UCSD-AML1 (cell line): ENCODE measurements around the gene COL21A1.

Experiments
- DNase-seq: peaks from one replicate; lab custom pipeline; 2025; ENCODE audit not compliant: unreplicated experiment; lab: John Stamatoyannopoulos, UW

COL21A1 gene

DNA sequence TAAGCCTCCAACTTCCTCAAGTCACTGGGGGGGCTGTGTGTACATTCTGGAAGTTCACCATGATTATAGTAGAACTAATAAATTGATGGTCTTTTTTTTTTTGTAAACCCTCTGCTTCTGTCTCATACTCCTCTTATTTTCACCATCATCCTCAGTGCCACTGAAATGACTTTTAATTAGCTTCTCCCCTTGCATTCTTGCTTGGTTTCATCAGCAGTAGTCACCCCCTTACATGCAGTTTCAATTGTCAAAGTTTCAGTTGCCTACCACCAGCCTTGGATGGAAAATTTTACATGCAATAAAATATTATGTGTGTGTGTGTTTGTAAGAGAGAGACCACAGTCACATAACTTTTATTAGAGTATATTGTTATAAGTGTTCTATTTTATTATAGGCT, 196.2 kb downstream of the COL21A1 start:
- DNase-seq, result no peak

DNA sequence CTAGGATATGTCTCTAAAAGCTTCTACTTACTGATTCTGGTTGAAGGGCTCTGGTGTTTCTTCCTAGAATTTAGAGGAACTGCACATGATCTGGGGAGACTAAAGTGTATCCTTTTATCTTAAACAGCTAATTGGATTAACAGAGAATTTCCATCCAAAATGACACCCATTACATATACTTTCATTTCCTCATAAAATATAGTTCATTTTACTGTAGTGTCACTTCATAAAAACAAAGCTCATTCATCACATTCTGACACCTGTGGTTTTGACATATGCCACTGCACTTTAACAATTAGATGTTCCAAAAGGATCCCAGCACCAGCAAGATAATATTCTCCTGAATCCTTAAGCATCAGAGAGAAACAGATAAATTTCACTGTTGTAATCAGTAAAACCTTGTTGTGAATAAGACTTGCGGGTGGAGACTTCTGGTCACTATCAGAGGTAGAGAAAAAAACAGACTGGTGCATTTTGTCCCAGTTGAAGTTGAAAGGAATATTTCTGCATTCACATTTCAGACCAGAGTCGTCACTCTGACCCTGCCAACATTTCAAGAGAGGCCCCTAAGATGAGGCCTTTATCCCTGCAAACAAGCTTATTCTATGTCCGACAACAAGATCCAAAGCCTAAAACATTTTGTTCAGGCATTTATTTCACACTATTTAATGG, 196.7 kb downstream of the COL21A1 start:
- DNase-seq, result no peak

DNA sequence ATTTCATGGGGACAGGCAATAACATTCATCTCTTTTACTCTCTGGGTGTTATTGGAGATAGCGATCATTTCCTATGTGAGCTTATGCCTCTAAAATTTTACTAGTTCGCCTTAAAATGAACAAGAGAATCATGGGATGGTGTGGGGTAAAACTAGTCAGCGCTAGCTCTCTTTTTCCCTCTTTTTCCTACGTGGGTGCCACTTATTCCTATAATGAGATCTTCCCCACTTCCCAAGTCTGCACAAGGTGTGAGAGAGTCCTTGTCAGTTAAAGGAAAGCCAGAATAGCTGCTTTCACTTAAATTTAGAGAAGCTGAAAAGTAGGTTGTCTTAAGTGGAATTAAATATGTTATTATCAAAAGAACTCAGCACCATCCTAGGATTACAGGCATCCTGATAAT, 198.8 kb downstream of the COL21A1 start:
- DNase-seq, result no peak

DNA sequence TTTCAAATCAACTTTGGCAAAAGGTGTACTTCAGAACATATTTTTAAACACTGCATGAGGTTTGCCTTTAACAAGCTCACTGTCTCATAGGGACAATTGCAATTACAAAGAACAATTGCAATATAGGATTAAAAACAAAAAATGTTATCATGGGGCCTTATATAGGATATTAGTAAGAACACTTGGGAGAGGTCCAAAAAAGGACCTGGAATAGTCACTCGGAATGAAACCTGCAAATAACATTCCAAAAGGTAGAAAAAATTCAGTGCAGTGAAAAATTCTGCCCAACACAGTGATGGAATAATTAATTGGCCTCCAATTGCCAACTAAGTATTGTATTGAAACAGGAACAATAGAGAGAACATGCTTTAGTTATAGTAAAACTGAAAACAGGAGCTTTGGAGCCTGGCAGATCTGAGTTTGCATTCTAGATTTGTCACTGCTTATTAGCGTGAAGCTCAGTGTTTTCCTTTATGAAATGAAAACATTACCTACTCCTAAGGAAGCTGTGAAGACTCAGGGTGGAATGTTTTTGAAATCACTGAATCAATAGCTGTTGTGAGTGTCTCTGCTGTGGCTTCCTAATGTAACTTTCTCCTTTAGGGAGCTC, 199.3 kb downstream of the COL21A1 start:
- no peak for DNase-seq

DNA sequence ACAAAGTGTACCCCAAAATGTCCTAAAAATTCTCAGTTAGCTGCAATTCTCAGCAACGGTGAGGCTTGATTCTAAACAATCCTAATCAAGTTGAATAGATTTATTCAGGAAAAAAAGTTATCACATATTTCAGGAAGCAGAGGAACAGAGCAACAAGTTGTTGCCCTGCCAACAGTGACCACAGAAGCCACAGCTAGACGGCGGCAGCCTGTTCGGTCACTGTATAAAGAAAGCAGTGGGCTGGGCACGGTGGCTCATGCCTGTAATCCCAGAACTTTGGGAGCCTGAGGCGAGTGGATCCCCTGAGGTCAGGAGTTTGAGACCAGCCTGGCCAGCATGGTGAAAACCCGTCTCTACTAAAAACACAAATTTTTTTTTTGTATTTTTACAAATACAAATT, 200.8 kb downstream of the COL21A1 start:
- DNase-seq, result peak; percentile 64

DNA sequence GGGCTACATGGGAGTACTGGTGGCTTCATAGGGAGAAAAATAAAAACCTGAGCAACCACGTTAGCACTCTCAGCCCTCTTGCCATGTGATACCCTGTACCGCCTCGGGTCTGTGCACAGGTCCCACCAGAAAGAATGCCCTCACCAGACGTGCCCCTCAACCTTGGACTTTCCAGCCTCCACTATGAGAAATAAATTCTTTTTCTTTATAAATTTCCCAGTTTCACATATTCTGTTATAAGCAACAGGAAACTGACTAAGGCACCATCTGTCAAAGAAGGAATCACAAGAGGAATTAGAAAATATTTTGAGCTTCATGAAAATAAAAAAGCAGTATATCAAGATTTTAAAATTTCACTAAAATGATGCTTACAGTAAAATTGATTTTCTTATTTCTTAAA, 203.6 kb downstream of the COL21A1 start:
- no peak for DNase-seq

DNA sequence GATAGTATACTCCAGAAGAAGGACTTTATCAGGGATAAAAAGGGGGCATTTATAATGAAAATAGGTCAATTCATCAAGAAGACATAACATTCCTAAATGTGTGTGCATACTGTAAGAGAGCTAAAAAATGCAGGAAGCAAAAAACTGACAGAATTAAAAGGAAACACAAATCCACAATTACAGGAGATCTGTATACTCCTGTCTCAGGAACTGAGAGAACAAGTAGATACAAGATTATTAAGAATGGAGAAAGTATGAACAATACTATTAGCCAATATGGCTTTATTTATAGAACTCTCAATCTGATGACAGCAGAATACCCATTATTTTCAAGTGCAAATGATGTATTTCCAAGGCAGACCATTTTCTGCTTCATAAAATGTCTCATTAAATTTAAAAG, 204.3 kb downstream of the COL21A1 start:
- DNase-seq, result no peak

DNA sequence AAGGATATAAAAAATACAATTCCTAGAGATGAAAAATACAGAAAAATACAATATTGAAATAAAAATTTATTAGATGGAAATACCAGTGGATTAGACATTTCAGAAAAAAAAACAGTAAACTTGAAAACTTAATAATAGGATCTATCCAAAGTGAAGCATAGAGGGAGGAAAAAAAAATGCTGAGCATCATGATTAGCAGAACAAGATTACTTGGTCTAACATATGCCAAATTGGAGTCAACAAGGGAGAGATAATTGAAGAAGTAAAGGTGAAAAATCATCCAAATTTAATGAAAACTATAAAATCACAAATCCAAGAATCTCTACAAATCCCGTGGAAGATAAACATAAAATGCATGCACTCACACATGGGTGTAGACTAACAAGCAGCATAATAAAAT, 205.8 kb downstream of the COL21A1 start:
- DNase-seq, result no peak

DNA sequence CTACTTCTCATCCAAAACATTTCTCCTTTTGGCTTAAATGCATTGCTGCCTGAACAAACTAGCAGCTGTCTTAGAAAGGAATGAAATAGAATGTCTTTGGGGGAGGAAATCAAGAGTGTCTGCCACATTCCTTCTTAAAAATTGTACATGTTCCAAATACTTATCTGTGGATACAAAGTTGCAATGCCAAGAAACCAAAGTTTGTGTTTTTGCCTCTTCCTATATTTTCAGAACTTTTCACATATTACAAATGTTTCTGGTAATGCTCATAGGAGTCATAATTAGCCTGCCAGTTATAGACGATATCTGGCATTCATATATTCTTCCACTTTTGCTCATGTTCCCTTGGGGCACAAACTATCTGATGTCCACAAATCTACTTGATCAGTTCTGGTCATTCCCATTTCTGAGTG, 206.5 kb downstream of the COL21A1 start:
- no peak for DNase-seq

DNA sequence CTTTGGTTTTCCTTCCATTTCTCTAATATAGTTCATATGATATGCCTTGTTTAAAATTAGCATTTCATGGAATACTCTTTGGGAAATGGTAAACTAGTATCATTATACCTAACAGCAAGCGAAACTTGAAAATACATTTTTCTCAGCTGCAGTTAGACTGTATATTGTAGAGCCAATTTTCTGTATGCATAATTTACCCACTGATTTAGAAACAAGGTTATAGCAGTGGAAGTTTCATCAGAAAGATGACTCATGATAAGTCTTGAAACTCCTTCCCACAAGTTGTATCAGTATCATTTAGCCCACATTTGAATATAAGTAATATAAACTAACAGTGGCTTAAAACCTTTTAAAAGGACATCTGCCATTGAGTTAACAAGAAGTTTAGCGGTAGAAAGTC, 207.2 kb downstream of the COL21A1 start:
- no peak for DNase-seq

DNA sequence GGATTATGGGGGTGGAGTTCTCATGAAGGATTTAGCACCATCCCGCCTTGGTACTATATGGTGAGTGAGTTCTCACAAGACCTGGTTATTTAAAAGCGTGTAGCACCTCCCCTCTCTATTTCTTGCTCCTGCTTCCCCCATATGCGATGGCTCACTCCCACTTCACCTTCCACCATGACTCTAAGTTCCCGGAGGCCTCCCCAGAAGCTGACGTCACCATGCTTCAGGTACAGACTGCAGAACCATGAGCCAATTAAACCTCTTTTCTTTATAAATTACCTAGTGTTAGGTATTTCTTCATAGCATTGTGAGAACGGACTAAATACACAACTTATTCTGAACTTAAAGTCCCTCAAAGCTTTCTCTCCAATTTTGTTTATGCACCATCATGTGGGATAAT, 208.6 kb downstream of the COL21A1 start:
- DNase-seq, result no peak

DNA sequence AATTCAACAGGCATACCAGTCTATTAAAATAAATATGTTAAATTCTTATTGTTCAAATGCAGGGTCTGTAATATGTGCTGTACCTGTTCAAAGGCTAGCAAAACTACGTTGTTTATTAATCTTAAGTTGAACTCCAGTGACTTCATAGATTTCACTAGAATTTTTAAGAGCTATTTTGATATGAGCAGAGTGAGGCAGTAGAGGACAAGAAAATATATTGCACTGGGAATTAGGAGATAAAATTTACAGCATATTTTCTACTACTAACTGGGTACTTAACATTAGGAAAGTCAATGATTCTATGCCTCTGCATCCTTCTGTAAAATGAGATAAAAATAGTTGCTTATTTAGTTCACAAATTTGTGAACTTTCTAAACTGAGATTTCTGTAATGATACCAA, 209.8 kb downstream of the COL21A1 start:
- no peak for DNase-seq

DNA sequence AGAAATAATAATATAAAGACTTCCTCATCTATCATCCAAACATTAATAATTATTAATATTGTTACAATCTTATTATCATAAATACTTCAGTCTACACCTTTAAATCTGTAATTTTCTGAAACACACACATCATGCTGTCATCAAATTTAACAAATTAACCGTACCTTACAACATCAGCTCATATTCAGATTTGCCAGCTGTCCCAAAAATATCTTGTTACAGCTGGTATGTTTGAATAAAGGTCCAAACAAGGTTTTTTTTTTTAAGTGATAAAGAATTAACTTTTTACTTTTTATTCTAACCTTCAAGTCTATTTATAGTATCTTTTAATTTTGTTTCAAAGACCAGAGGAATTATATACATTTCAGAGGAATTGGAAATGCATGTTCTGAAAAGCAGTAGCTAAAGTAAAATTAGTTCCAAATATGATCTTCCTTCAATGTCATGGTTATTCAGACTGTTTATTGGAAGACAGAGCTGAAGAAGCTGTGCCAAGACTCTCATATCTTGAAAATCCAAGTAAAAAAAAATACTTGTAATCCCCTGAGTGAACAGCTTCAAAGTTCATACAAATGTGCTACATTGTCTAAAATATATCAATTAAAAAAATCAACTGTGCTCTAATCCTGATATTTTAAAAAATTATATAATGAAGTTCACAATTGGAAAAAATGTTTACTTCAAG, 210.3 kb downstream of the COL21A1 start:
- no peak for DNase-seq

DNA sequence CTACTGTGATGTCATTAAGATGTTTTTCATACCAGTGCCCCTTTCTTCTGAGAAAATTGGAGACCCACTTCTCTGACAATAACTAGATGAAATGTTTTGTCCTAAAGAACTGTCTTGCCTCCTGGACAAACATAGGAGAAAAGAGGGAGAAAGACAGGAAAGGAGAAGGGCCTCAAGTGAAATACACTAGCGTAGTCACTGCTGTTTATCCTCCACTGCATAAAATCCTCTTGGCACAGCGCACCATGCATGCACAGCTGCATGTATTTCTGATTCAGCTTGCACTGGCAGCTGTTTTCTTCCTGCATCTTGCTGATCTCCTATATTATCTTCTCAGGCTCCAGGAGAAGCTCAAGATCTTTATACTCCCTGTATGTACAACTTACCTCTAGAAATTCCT, 214.0 kb downstream of the COL21A1 start:
- DNase-seq, result no peak

DNA sequence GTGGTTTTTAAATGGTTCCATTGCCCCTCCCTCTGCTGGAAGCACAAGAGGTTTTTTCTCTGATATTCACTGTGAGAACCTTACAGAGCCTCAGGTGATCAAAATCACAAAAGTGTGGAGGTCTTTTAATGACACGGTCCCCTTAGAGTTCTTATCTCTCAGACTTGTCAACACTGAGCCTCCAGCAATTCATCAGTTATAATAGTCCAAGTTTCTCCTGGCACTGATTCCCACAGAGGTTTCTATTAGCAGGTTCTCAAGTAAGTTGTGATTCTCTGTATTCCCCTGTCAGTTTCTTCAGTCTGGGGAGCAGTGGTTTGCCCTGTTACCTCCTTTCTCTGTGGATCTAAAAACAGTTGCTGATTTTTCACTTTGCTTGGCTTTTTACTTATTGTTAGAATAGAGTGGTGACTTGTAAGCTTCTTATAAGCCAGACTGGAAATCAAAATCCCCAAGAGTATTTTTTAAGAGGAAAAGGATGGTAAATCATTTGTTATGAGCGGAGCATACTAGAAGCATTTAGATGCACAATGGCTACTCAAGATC, 214.6 kb downstream of the COL21A1 start:
- no peak for DNase-seq

DNA sequence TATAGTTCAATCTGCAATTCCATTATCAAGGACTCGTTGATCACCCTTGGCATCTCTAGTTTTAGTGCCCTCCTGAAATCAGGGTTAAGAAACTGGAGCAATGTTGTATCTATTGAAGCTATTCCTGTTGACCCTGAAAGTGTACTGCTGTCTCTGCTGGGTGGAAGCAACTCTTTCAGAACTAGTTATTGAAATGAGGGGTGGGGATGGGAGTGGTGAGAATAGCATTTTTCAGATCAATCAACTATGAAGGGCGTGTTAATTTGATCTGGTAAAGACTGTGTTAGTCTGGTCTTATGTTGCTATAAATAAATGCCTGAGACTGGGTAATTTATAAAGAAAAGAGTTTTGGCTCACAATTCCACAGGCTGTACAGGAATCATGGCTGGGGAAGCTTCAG, 219.5 kb downstream of the COL21A1 start:
- no peak for DNase-seq

DNA sequence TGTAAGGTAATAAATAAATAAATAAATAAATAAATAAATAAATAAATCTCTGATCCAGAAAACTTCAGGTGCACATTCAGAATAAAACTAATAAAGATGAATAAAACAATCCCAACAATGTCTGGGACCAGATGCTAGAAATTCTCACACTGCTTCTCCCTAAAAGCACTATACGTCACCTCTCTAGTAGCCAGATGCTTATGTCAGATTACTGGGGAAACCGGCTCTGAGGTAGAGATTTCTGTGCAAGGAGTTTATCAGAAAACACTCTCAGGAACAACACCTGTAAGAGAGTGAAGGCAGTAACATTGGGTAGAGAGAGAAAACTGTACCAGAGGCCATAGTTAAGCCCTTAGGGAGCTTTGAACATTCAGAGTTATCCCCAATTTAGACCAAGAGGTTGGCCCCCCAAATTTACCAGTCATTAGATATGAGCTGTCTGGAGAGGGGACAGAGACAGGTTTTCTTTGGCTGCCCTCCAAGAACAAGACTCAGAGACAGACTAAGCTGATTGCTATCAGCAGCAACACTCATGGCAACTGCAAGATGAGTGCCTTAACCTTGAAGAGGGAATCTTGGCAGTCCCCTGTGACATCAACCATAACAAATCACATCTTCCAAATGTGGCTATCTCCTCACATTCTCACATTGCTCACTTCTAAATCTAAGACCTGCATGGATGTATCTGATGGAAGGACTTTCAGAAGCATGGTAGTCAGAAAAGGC, 220.8 kb downstream of the COL21A1 start:
- DNase-seq, result no peak

DNA sequence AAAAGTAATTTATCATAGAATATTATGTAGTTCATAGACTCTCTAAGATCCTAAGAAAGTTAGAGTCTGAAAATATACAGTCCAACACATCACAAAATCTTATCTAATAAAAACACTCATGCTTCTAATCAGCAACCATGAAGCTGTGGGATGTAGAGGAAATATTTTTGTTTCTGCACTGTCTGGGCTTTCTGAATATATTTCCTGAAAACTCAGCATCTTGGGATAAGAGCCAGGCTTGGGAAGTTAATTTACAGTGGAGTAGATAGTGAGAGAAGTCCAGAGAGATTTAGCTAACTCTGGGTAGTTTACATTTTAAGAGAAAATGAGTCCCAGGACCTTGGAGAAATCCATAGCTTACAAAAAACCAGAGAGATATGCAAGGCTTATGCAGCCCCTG, 221.6 kb downstream of the COL21A1 start:
- no peak for DNase-seq

DNA sequence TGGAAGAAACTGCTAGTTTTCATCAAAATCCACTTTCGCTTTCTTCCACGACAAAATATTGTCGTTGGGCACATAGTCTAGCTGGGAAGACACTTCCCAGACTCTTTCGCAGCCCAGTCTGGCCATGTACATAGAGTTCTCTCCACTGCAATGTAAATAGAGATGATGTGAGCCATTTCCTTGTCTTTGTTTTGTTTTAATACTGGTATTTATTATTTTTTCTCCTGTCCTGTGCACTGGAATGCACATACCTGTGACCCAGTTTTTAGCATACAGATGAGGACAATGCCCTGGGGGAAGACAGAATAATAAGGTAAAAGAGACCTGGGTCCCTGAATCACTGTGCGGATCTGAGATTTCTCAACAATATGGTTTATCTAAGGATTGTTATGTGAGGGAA, 222.4 kb downstream of the COL21A1 start:
- DNase-seq, result no peak

DNA sequence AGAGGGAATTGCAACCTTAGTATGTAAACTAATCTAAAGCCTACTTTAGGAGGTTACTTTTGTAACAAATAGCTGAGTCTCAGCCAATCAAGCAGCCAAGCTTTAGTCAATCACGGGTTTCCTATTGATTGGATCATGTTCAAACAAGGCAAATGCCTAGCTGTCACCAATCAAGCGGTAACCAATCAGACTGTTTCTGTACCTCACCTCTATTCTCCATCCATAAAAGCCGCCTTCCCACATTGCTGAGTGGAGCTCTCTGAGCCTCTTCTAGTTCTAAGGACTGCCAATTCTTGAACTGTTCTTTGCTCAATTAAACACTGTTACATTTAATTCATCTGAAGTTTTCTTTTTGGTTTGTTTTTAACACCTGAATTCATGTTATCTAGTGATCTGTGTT, 223.6 kb downstream of the COL21A1 start:
- no peak for DNase-seq

DNA sequence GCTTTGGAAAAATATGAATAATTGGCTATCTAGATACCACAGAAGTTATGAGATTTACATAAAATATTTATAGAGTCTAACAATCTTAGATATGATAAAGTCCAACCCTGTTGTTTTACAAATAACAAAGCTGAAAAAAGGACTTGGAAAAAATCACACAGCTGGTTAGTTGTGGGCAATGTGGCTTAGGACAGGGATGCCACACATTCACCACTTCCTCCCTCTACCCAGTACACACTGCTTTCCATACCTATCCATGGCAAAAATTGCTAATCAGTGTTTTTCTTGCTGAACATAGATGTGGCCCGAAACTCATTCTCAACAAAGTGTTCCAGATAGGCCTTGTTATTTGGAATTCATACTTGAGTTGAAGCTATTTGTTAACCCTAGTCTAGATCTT, 224.7 kb downstream of the COL21A1 start:
- DNase-seq, result no peak

DNA sequence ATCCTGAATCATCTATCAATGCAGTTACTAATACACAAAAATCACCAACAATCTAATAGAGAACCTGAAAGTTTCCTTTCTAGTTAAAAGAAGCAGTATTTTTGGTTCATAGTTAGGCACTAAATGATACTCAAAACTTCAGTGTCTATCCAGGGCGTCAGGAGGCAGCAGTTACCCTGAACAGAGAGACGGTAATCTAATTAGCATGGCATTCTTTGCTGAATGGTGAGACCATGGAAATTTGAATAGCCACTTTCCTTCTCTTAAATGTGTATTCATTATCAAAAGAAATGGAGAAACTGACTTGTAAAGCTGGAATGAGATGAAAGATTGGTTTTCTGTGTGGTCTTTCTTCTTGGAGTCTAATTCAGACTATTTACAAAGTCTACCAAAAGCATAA, 225.4 kb downstream of the COL21A1 start:
- no peak for DNase-seq
